ENCODE results near the gene HSPA4. TPM values are rescaled to one million over a fixed set of nuclear protein-coding genes. Genes with fewer than 3 reads are reported as not detected.

Gene HSPA4
- total and polyA plus RNA-seq, 2 experiments from 2014 or later, result 101 to 111 TPM

- Histone ChIP-seq H3K4me1 (ENCODE audit: insufficient read depth) (0 out of 2 replicates have a peak, but pooled peaks cover 3% of the 10 kb centered on the region), H2AFZ (no peak overlapping the region), H3K36me3 (ENCODE audit: low read depth) (no peaks in the 10 kb centered on the region), H3K9ac (no peak overlapping the region), H3K79me2 (ENCODE audit: insufficient read depth) (no peaks in the 10 kb centered on the region), H3K9me3 (ENCODE audit: low read depth) (no peaks in the 10 kb centered on the region), H3K4me3 (no peak overlapping the region), H3F3A (ENCODE audit: insufficient read depth) (no peaks in the 10 kb centered on the region; the same call in 1 of the 2 replicates), H3K27ac (no peak overlapping the region), H3K4me2 (ENCODE audit: unreplicated experiment) (no peak overlapping the region), H3K9me2 (ENCODE audit: insufficient read depth) (no peaks in the 10 kb centered on the region), H3K27me3 (replicated peaks; ENCODE audit: insufficient read depth) (no peaks in the 10 kb centered on the region), H4K20me1 (ENCODE audit: insufficient read depth) (no peaks in the 10 kb centered on the region)
- no peak for DNase-seq
- in situ Hi-C loops (cut with MboI), result loop anchor here (25.0 kb wide), 1 partner anchor 822 kb away; no protein-coding TSS in a partner anchor
- WGBS, 2 experiments (ENCODE audit: low coverage in 1 of 2, low lambda C conversion rate in 2 of 2, missing lambda C conversion rate in 2 of 2), result 88% methylated on average over 1 of the region's 1 CpG; no CpG with 5 or more reads in 1 of the 2 experiments
- TF ChIP-seq EZH2phosphoT487 (IDR thresholded peaks at IDR 0.05; ENCODE audit: insufficient read depth, low read depth) (no peak), EZH2 (IDR thresholded peaks at IDR 0.05; ENCODE audit: insufficient read depth, poor library complexity, severe bottlenecking) (no peak)
These were observed 63.1 kb downstream of the HSPA4 start for GRCh38 chr5:133114933-133115310.

- H3K4me2 ChIP-seq (ENCODE audit: unreplicated experiment), result no peak overlapping the region
- no peaks in the 10 kb centered on the region for H3K27me3 ChIP-seq (replicated peaks; ENCODE audit: insufficient read depth)
- TF ChIP-seq EZH2phosphoT487 (IDR thresholded peaks at IDR 0.05; ENCODE audit: insufficient read depth, low read depth) (no peak), EZH2 (IDR thresholded peaks at IDR 0.05; ENCODE audit: insufficient read depth, poor library complexity, severe bottlenecking) (no peak)
- no peak for DNase-seq
- no peak overlapping the region for H3K27ac ChIP-seq
- H3K9ac ChIP-seq, result no peak overlapping the region
- no peak overlapping the region for H2AFZ ChIP-seq
- H4K20me1 ChIP-seq (ENCODE audit: insufficient read depth), result no peaks in the 10 kb centered on the region
- no peaks in the 10 kb centered on the region for H3K36me3 ChIP-seq (ENCODE audit: low read depth)
- H3F3A ChIP-seq (ENCODE audit: insufficient read depth), result no peaks in the 10 kb centered on the region
- no peaks in the 10 kb centered on the region for H3K4me1 ChIP-seq (ENCODE audit: insufficient read depth)
- H3K4me3 ChIP-seq, result no peak overlapping the region
- no peaks in the 10 kb centered on the region for H3K79me2 ChIP-seq (ENCODE audit: insufficient read depth)
- no peaks in the 10 kb centered on the region for H3K9me3 ChIP-seq (ENCODE audit: low read depth)
- in situ Hi-C loops (cut with MboI), result loop anchor here (25.0 kb wide), 1 partner anchor 821 kb away; no protein-coding TSS in a partner anchor
- no peaks in the 10 kb centered on the region for H3K9me2 ChIP-seq (ENCODE audit: insufficient read depth)
- 70 to 81% methylated on average over 2 of the region's 2 CpGs for WGBS, 2 experiments (ENCODE audit: low coverage in 1 of 2, low lambda C conversion rate in 2 of 2, missing lambda C conversion rate in 2 of 2)
These were observed 64.8 kb downstream of the HSPA4 start for GRCh38 chr5:133116601-133117000.

GRCh38 chr5:133117166-133117911 is 65.5 kb downstream of the HSPA4 start:
- in situ Hi-C loops (cut with MboI), result loop anchor here (25.0 kb wide), 1 partner anchor 820 kb away; no protein-coding TSS in a partner anchor
- Histone ChIP-seq H3K36me3 (ENCODE audit: low read depth) (no peaks in the 10 kb centered on the region), H3K27ac (no peak overlapping the region), H3K9me3 (ENCODE audit: low read depth) (no peaks in the 10 kb centered on the region), H4K20me1 (ENCODE audit: insufficient read depth) (no peaks in the 10 kb centered on the region), H3K9ac (no peak overlapping the region), H3K4me1 (ENCODE audit: insufficient read depth) (no peaks in the 10 kb centered on the region), H2AFZ (no peak overlapping the region), H3K4me2 (ENCODE audit: unreplicated experiment) (no peak overlapping the region), H3F3A (ENCODE audit: insufficient read depth) (no peaks in the 10 kb centered on the region), H3K9me2 (ENCODE audit: insufficient read depth) (no peaks in the 10 kb centered on the region), H3K4me3 (no peak overlapping the region), H3K27me3 (replicated peaks; ENCODE audit: insufficient read depth) (no peaks in the 10 kb centered on the region), H3K79me2 (ENCODE audit: insufficient read depth) (no peaks in the 10 kb centered on the region)
- WGBS, 2 experiments (ENCODE audit: low coverage in 1 of 2, low lambda C conversion rate in 2 of 2, missing lambda C conversion rate in 2 of 2), result 63 to 67% methylated on average over 10 of the region's 10 CpGs
- TF ChIP-seq EZH2phosphoT487 (IDR thresholded peaks at IDR 0.05; ENCODE audit: insufficient read depth, low read depth) (no peak), EZH2 (IDR thresholded peaks at IDR 0.05; ENCODE audit: insufficient read depth, poor library complexity, severe bottlenecking) (no peak)
- no peak for DNase-seq

- H3K4me2 ChIP-seq (ENCODE audit: unreplicated experiment), result no peak overlapping the region
- no peaks in the 10 kb centered on the region for H3K9me2 ChIP-seq (ENCODE audit: insufficient read depth)
- H3K4me3 ChIP-seq, result no peak overlapping the region
- H3K4me1 ChIP-seq (ENCODE audit: insufficient read depth), result no peaks in the 10 kb centered on the region
- H3K79me2 ChIP-seq (ENCODE audit: insufficient read depth), result no peaks in the 10 kb centered on the region
- no peak overlapping the region for H3K9ac ChIP-seq
- H3F3A ChIP-seq (ENCODE audit: insufficient read depth), result no peaks in the 10 kb centered on the region
- H4K20me1 ChIP-seq (ENCODE audit: insufficient read depth), result no peaks in the 10 kb centered on the region
- no peak overlapping the region for H2AFZ ChIP-seq
- 74 to 78% methylated on average over 9 of the region's 9 CpGs for WGBS, 2 experiments (ENCODE audit: low coverage in 1 of 2, low lambda C conversion rate in 2 of 2, missing lambda C conversion rate in 2 of 2)
- H3K27me3 ChIP-seq (replicated peaks; ENCODE audit: insufficient read depth), result no peaks in the 10 kb centered on the region
- H3K36me3 ChIP-seq (ENCODE audit: low read depth), result no peaks in the 10 kb centered on the region
- H3K9me3 ChIP-seq (ENCODE audit: low read depth), result no peaks in the 10 kb centered on the region
- DNase-seq, result no peak
- no peak overlapping the region for H3K27ac ChIP-seq
- in situ Hi-C loops (cut with MboI), result loop anchor here (25.0 kb wide), 1 partner anchor 819 kb away; no protein-coding TSS in a partner anchor
- TF ChIP-seq EZH2 (IDR thresholded peaks at IDR 0.05; ENCODE audit: insufficient read depth, poor library complexity, severe bottlenecking) (no peak), EZH2phosphoT487 (IDR thresholded peaks at IDR 0.05; ENCODE audit: insufficient read depth, low read depth) (no peak)
These were observed 66.2 kb downstream of the HSPA4 start for GRCh38 chr5:133117912-133118445.
